ENCODE results near the gene AP3S2. TPM values are rescaled to one million over a fixed set of nuclear protein-coding genes. Genes with fewer than 3 reads are reported as not detected.

Gene AP3S2
- total and polyA plus RNA-seq, 2 of the 13 experiments (the other 11 are each of a cell fraction or from before 2014, with no cell fraction given): 17.6 to 44.4 TPM

DNA sequence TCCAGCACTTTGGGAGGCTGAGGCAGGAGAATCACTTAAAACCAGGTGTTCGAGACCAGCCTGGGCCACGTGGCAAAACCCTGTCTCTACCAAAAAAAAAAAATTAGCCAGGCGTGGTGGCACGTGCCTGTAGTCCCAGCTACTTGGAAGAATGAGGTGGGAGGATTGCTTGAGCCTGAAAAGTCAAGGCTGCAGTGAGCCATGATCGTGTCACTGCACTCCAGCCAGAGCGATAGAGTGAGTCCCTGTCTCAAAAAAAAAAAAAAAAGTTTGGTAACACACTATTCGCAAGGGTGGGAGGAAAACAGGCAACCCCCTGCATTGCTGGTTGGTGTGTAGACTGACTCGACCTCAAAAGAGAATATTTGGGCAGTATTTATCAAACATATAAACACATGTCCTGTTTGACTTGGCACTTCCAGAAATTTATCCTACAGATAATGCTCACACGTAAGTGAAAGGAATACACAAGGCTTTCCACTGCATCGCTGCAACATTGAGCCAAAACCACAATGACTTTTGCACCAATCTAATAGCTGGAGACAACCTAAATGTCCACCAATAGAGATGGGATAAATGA, 76.0 kb downstream of the AP3S2 start:
- H3K4me2 ChIP-seq (ENCODE audit: low read depth, low read length): 0 out of 2 replicates have a peak overlapping the region, but pooled peaks have one; percentile 12
- H3K9ac ChIP-seq (ENCODE audit: insufficient read depth, low read depth, low read length): no peak overlapping the region
- intact Hi-C loops (cut with micrococcal nuclease; ENCODE audit: unreplicated experiment): no loop called here
- FAIRE-seq: no peak
- no peak for DNase-seq (ENCODE audit: low spot score)
- no peaks in the 10 kb centered on the region for H3K9me3 ChIP-seq (ENCODE audit: low read length)
- no peak overlapping the region for H2AFZ ChIP-seq (ENCODE audit: low read length)
- in situ Hi-C loops (cut with HindIII; ENCODE audit: extremely low pct_ligation_motif_present, low pct_unique_long_range_greater_than_20kb): no loop called here
- H3K27ac ChIP-seq (ENCODE audit: extremely low read length, insufficient read depth, low read length): no peak overlapping the region
- no TSS peak for BruUV-seq (replicated peaks)
- H3K27me3 ChIP-seq (ENCODE audit: control insufficient read depth in 1 of 2, insufficient read depth in 2 of 2, low read length in 2 of 2): peaks cover 0 to 6% of the 10 kb centered on the region in 2 experiments; a peak in 1 of 5 replicates
- peaks cover 59% of the 10 kb centered on the region for H3K4me1 ChIP-seq (ENCODE audit: insufficient read depth, low read length)
- CTCF ChIA-PET (ENCODE audit: low intra/inter-chr PET ratio, low total read pairs): no interaction called here
- 20% methylated on average over 10 of the region's 10 CpGs for WGBS (ENCODE audit: low lambda C conversion rate)
- H3K4me3 ChIP-seq (replicated peaks in 1 of 3; ENCODE audit: insufficient read depth in 1 of 3, low read depth in 2 of 3, low read length in 3 of 3): no peak overlapping the region
- ATAC-seq: no peak
- H3K36me3 ChIP-seq (replicated peaks in 1 of 2; ENCODE audit: control insufficient read depth in 1 of 2, insufficient read depth in 2 of 2, low read length in 2 of 2): no peaks in the 10 kb centered on the region
- peaks cover 14% of the 10 kb centered on the region for H3K79me2 ChIP-seq (ENCODE audit: insufficient read depth, low read length)
- H4K20me1 ChIP-seq (ENCODE audit: insufficient read depth, low read length): no peaks in the 10 kb centered on the region
- POLR2A ChIA-PET: no interaction called here
- TF ChIP-seq, protein P1, sequence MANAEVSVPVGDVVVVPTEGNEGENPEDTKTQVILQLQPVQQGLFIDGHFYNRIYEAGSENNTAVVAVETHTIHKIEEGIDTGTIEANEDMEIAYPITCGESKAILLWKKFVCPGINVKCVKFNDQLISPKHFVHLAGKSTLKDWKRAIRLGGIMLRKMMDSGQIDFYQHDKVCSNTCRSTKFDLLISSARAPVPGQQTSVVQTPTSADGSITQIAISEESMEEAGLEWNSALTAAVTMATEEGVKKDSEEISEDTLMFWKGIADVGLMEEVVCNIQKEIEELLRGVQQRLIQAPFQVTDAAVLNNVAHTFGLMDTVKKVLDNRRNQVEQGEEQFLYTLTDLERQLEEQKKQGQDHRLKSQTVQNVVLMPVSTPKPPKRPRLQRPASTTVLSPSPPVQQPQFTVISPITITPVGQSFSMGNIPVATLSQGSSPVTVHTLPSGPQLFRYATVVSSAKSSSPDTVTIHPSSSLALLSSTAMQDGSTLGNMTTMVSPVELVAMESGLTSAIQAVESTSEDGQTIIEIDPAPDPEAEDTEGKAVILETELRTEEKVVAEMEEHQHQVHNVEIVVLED (CRISPR knock-in tag; IDR thresholded peaks at IDR 0.05; ENCODE audit: borderline replicate concordance): no peak
- TF ChIP-seq, protein P2, sequence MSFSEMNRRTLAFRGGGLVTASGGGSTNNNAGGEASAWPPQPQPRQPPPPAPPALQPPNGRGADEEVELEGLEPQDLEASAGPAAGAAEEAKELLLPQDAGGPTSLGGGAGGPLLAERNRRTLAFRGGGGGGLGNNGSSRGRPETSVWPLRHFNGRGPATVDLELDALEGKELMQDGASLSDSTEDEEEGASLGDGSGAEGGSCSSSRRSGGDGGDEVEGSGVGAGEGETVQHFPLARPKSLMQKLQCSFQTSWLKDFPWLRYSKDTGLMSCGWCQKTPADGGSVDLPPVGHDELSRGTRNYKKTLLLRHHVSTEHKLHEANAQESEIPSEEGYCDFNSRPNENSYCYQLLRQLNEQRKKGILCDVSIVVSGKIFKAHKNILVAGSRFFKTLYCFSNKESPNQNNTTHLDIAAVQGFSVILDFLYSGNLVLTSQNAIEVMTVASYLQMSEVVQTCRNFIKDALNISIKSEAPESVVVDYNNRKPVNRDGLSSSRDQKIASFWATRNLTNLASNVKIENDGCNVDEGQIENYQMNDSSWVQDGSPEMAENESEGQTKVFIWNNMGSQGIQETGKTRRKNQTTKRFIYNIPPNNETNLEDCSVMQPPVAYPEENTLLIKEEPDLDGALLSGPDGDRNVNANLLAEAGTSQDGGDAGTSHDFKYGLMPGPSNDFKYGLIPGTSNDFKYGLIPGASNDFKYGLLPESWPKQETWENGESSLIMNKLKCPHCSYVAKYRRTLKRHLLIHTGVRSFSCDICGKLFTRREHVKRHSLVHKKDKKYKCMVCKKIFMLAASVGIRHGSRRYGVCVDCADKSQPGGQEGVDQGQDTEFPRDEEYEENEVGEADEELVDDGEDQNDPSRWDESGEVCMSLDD (CRISPR knock-in tag; IDR thresholded peaks at IDR 0.05; ENCODE audit: borderline replicate concordance): no peak
- TF ChIP-seq ZNF367 (CRISPR knock-in tag; IDR thresholded peaks at IDR 0.05; ENCODE audit: borderline replicate concordance) (no peak), ZBTB7B (CRISPR knock-in tag; IDR thresholded peaks at IDR 0.05) (no peak), KDM5A (IDR thresholded peaks at IDR 0.05; ENCODE audit: borderline replicate concordance, low read length) (no peak), PHB2 (IDR thresholded peaks at IDR 0.05; ENCODE audit: partially characterized antibody) (no peak), ZSCAN25 (CRISPR knock-in tag; IDR thresholded peaks at IDR 0.05) (no peak), FOXP1 (IDR thresholded peaks at IDR 0.05) (no peak), FOXP1 (CRISPR knock-in tag; IDR thresholded peaks at IDR 0.05) (no peak), ZNF775 (CRISPR knock-in tag; IDR thresholded peaks at IDR 0.05; ENCODE audit: borderline replicate concordance) (no peak)
- TF ChIP-seq, protein P3, sequence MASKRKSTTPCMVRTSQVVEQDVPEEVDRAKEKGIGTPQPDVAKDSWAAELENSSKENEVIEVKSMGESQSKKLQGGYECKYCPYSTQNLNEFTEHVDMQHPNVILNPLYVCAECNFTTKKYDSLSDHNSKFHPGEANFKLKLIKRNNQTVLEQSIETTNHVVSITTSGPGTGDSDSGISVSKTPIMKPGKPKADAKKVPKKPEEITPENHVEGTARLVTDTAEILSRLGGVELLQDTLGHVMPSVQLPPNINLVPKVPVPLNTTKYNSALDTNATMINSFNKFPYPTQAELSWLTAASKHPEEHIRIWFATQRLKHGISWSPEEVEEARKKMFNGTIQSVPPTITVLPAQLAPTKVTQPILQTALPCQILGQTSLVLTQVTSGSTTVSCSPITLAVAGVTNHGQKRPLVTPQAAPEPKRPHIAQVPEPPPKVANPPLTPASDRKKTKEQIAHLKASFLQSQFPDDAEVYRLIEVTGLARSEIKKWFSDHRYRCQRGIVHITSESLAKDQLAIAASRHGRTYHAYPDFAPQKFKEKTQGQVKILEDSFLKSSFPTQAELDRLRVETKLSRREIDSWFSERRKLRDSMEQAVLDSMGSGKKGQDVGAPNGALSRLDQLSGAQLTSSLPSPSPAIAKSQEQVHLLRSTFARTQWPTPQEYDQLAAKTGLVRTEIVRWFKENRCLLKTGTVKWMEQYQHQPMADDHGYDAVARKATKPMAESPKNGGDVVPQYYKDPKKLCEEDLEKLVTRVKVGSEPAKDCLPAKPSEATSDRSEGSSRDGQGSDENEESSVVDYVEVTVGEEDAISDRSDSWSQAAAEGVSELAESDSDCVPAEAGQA (IDR thresholded peaks at IDR 0.05; ENCODE audit: low read depth): no peak
- TF ChIP-seq, protein P3 (CRISPR knock-in tag; IDR thresholded peaks at IDR 0.05; ENCODE audit: borderline replicate concordance): no peak

Data from HepG2 (cell line).